GM18951 (cell line): Measurements from ENCODE around the gene NID2.

Experiments used
- POLR2A ChIP-seq: IDR thresholded peaks from 4 replicates; pipeline ENCODE4 v1.6.1; 2011; ENCODE audit warnings: mild to moderate bottlenecking; ENCODE audit not compliant: insufficient read length, insufficient read depth; ENCODE audit errors: extremely low read depth
- in situ Hi-C: fragments of 300-500 bp; cut with MboI; formaldehyde crosslinking; loops from one replicate; pipeline ENCODE4 v1.12.0; 2022; ENCODE audit warnings: low sequenced_read_pairs, mixed read lengths, inconsistent platforms; ENCODE audit not compliant: unreplicated experiment

The NID2 gene

DNA sequence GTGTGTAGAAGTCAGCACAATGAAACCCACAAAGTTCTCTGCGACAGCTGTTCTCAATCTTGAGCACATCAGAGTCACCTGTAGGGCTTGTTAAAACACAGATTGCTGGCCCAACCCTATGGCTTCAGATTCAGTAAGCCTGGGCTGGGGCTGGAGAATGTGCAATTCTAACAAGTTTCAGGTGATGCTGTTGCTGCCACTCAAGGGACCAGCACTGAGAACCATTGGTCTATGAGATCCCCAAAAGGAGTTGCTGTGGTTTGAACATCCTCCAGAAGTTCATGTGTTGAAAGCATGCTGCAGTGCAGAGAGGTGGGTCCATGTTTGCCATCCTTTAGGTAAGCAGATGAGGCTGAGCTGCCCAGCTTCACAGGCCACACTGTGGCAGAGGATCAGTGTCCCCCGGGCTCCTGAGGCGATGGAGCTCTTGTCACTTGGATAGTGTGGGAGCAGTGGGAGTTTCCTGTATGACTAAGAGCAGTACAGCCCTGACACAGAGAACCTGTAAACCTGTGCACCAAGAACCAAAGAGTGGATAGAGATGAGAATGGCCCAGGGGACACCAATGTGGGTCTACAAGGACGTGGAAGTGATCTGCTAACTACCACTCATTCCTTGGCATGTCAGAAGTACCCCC is 87.5 kb downstream of the NID2 start:
- in situ Hi-C loops = no loop called here
- no peak for TF ChIP-seq POLR2A

DNA sequence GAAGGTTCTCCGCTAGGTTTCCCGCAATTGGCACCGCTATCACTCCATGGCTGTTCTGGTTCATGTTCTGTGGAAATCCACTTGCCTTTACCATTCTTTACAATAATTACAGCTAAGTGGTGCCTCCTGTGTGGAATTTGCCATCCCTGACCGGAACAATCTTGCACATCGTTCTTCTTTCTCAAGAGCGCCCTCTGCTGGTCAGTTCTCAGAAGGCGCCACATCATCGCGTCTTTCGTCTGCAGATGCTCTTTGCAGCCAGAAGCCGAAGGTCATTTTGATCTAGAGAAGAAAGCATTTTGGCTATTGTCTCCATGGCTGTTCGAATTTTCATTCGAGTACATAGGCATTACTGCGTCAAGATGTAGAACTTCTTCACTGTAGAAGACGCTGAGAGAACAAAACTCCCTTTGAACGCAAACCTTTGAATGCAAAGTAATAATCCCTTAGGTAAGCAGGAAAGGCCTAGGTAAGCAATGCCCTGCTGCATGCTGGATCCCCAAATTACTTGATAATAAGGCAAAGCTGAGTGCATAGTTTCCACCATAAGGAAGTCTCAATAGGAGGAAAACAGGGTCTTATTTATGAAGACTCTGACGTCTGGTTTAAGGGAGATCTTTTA is 89.7 kb downstream of the NID2 start:
- in situ Hi-C loops = loop anchor here (10.0 kb wide), 1 partner anchor 134 kb away; no protein-coding TSS in a partner anchor
- TF ChIP-seq POLR2A = no peak

DNA sequence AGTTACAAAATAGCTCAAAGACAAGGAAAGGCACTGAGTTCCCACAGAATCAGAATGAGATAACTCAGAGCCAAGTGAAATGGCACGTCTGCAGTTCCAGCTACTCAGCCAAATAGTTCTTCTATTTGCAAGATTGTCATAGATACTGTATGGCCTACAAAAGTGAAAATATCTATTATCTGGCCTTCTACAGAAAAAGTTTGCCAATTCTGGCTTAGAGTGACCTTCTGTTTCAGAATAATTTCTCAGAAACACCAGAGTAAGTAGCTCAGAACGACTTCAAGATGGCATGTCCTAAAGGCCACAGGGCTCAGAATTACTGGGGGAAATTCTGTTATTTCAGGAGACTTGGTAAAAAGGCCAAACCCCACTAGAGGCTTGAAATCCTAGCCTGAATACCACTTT is 90.2 kb downstream of the NID2 start:
- in situ Hi-C loops = loop anchor here (10.0 kb wide), 1 partner anchor 134 kb away; no protein-coding TSS in a partner anchor
- TF ChIP-seq POLR2A = no peak

DNA sequence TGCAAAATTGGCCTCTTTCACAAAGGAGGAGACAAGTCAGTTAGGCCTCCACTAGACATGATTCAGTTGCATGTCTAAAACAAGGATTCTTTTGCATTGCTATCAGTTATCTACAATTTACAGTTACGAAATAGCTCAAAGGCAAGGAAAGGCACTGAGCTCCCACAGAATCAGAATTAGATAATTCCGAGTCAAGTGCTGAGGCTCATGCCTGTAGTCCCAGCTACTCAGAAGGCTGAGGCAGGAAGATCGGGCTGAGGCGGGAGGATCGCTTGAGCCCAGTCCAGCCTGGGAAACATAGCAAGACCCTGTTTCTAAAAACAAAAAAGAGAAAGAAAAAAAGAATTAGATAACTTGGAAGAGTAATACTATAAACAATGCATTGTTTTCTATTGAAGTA is 91.8 kb downstream of the NID2 start:
- in situ Hi-C loops = loop anchor here (10.0 kb wide), 1 partner anchor 132 kb away; no protein-coding TSS in a partner anchor
- TF ChIP-seq POLR2A = no peak

DNA sequence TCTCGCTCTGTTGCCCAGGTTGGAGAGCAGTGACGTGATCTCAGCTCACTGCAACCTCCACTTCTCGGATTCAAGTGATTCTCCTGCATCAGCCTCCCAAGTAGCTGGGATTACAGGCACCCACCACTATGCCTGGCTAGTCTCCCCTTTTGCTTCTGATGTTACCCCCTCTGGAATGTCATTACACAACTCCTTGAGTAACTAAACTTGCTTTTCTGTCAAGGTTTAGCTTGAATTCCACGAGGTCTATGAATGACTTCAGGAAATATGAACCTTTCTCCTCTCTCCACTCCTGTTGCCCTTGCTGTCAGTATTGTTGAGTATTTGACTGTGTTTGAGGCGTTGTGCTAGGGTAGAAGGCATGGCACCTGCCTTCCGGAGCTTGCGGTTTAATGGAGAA is 96.3 kb downstream of the NID2 start:
- in situ Hi-C loops = loop anchor here (10.0 kb wide), 1 partner anchor 128 kb away; no protein-coding TSS in a partner anchor
- TF ChIP-seq POLR2A = no peak

DNA sequence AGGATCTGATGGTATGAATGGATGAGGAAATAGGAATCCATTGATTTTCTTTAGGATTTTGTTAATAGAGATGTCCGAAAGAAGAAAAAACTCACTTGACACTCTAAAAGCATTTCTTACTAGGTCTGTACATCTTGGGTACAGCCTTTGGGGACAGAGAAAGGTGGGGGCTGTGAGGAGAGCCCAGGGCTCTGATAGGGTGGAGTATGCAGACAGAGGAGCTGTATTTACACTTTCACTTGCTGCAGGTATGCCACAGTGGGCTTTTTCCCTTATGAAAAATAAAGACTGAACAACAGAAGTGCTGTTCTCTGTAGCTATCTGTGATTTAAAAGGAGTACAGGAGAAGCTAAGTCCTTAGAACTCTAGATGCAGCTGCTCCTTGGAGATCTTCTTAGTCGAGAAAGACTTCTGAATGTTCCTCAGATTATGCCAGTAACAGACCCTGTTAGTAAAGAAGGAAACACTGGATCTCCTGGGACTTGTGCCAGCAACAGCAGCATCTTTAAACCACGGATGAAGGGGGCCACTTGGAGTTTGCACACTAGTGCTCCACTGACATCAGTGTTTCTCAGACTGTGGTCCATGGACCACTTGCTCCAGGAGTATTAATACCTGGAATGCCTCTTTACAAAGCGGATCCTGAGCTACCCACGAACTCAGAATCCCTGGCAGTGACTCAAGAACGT is 98.9 kb downstream of the NID2 start:
- no peak for TF ChIP-seq POLR2A
- in situ Hi-C loops = loop anchor here (10.0 kb wide), 1 partner anchor 125 kb away; no protein-coding TSS in a partner anchor

DNA sequence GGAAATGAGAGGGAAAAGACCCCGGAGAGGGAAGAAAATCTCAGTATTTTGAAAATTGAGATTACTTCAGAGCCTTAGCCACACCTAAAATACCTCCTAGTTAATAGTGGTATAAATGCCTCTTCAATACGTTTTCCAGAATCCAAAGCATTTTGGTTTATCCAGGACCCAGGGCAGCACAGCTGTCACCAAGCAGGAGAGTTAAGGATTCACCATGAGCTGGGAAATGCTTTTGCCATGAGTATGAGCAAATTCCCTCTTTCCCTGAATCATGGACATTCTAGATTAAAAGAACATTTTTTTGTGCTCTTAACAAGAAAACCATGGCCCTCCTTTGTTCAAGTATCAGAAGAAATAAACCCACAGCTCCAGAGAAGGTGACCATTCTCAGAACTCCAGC is 101.3 kb downstream of the NID2 start:
- no peak for TF ChIP-seq POLR2A
- in situ Hi-C loops = no loop called here

DNA sequence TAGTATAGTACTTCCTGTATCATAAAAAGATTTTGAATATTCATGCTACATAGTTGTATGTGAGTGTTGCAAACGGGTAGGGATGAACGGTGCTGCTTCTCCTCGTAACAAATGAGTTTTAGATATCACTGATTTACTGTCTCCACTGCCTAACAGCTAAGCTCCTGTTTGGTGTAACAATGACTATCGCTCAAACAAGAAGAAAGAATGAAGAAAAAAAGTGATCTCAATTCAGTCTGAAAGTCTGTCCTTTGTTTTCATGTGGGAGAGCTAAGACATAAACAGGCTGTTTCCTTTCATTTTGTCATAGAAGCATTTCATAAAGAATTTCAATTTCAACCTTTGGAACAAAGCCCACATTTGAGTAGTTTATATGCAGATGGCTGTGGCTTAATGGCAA is 105.6 kb downstream of the NID2 start:
- TF ChIP-seq POLR2A = no peak
- in situ Hi-C loops = no loop called here

DNA sequence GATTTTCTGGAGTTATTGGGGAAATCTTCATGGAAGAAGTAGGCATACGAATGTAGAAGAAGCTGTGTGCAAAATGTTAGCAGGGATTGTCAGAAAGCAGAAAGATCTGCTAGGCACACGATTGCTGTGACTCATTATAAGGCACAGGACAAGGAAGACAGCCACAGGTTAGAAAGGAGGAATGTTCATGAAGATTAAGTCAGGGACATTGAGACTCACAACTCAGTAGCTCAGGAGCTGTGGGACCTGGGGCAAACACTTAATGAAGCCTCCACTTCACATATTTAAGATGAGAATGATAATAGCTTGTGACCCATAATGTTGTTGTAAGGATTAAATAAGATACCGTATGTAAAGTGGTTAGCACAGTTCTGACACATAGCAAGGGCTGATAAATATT is 106.1 kb downstream of the NID2 start:
- no peak for TF ChIP-seq POLR2A
- in situ Hi-C loops = no loop called here

DNA sequence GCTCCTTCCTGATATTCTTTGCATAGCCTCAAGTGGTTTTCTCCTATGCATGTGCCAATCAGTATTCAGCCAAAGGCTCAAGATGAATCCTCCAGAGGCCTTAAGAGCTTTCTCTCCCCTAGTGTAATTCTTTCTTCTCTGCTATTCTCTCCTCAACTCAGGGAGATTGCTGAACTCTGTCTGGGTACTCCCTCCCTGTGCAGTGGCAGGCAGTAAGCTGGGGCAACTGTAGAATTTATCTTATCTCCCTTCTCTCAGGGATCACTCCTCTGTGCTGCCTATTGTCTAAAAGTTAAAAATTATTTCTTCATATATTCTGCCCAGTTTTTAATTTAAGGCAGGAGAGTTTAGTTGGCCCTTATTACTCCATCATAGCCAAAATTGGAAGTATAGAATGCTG is 108.0 kb downstream of the NID2 start:
- in situ Hi-C loops = no loop called here
- TF ChIP-seq POLR2A = no peak

DNA sequence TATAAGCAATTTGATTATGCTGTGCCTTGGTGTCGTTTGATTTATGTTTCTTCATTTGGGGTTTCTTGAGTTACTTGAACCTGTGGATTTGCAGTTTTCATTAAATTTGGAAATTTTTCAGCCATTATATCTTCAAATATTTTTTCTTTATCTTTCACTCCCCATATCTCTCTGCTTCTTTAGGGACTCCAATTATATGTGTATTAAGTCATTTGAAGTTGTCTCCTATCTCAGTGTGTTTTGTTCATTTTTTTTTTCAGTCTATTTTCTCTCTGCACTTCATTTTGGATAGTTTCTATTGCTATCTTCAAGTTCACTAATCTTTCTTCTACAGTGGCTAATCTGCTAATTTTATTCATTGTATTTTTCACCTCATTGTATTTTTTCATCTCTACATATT is 108.9 kb downstream of the NID2 start:
- in situ Hi-C loops = no loop called here
- no peak for TF ChIP-seq POLR2A

DNA sequence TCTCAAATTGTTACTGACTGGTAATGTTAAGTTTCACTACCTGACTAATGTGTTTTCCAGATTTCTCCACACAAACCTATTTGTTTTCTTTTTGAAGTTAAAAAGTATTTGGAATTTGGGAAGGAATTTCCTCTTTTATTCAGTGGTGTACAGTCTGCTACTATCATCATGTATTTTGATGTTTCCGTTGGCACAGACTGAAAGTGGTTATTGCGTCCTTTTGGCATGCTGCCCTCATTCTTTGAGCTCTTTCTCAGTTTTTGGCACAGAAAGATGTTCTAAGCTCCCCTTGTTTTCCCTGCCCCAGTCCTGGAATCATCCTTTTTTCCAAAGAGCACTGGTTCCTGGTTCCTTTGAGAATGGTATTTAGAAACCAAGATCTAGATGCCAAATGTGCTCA is 110.9 kb downstream of the NID2 start:
- no peak for TF ChIP-seq POLR2A
- in situ Hi-C loops = no loop called here
